ENCODE measurements around the gene ZNF709.
A peak's percentile ranks its signal among the peaks of the same experiment; 100 is the strongest.
"Not testable (repeated sequence)": the region's sequence is repeated elsewhere in the genome, so short reads cannot be mapped to it uniquely, and the experiment has no call there.

ZNF709 gene

GRCh38 chr19:12448808-12449207 is 35.8 kb downstream of the ZNF709 start:
- DNase-seq, result no peak

- peak; percentile 98 for DNase-seq
These were observed 43.9 kb downstream of the ZNF709 start, which contains the start of gene ZNF443 for GRCh38 chr19:12440541-12441316. Gene ZNF443, minus strand, starts transcription at chr19:12441021. Its CDS starts 107 bp downstream, at chr19:12440914.

- peak; percentile 26 for DNase-seq
These were observed 44.7 kb downstream of the ZNF709 start for GRCh38 chr19:12439686-12440540.

- DNase-seq, result not testable (repeated sequence)
These were observed 53.8 kb downstream of the ZNF709 start for GRCh38 chr19:12430726-12431299.

GRCh38 chr19:12425888-12426274 is 58.7 kb downstream of the ZNF709 start:
- DNase-seq, result no peak

- DNase-seq, result no peak
These were observed 59.3 kb downstream of the ZNF709 start for GRCh38 chr19:12425236-12425887.

GRCh38 chr19:12417273-12417672 is 67.3 kb downstream of the ZNF709 start:
- DNase-seq, result not testable (repeated sequence)

GRCh38 chr19:12411893-12412292 is 72.7 kb downstream of the ZNF709 start:
- DNase-seq, result no peak
